Measurements from ENCODE around the gene RALGPS2.

RALGPS2 gene

DNA sequence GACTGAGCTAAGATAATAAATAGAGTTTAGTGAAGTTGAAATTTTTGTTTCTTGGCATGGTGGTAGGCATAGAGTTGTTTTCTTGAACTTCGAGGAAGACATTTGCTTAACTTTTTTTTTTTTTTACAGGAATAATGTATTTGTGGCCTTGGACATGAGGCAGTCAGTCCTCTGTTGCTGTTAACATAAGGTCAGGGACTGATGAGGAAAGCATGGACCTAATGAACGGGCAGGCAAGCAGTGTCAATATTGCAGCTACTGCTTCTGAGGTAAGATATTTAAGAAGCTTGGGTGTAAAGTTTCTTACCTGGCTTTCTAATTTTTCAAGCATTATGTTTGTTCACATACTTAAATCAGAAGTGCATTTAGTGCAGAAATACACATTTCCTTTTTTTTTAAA, 51.5 kb downstream of the RALGPS2 start:
- TF ChIP-seq, protein P1, sequence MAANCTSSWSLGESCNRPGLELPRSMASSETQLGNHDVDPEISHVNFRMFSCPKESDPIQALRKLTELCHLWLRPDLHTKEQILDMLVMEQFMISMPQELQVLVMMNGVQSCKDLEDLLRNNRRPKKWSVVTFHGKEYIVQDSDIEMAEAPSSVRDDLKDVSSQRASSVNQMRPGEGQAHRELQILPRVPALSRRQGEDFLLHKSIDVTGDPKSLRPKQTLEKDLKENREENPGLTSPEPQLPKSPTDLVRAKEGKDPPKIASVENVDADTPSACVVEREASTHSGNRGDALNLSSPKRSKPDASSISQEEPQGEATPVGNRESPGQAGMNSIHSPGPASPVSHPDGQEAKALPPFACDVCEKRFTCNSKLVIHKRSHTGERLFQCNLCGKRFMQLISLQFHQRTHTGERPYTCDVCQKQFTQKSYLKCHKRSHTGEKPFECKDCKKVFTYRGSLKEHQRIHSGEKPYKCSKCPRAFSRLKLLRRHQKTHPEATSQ (tag by site-specific recombination; IDR thresholded peaks at IDR 0.05), result no peak
- no peak for TF ChIP-seq OSR2 (tag by site-specific recombination; IDR thresholded peaks at IDR 0.05)
- TF ChIP-seq, protein P2, sequence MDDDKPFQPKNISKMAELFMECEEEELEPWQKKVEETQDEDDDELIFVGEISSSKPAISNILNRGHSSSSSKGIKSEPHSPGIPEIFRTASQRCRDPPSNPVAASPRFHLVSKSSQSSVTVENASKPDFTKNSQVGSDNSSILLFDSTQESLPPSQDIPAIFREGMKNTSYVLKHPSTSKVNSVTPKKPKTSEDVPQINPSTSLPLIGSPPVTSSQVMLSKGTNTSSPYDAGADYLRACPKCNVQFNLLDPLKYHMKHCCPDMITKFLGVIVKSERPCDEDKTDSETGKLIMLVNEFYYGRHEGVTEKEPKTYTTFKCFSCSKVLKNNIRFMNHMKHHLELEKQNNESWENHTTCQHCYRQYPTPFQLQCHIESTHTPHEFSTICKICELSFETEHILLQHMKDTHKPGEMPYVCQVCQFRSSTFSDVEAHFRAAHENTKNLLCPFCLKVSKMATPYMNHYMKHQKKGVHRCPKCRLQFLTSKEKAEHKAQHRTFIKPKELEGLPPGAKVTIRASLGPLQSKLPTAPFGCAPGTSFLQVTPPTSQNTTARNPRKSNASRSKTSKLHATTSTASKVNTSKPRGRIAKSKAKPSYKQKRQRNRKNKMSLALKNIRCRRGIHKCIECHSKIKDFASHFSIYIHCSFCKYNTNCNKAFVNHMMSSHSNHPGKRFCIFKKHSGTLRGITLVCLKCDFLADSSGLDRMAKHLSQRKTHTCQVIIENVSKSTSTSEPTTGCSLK (tag by site-specific recombination; IDR thresholded peaks at IDR 0.05), result no peak
- TF ChIP-seq, protein P3, sequence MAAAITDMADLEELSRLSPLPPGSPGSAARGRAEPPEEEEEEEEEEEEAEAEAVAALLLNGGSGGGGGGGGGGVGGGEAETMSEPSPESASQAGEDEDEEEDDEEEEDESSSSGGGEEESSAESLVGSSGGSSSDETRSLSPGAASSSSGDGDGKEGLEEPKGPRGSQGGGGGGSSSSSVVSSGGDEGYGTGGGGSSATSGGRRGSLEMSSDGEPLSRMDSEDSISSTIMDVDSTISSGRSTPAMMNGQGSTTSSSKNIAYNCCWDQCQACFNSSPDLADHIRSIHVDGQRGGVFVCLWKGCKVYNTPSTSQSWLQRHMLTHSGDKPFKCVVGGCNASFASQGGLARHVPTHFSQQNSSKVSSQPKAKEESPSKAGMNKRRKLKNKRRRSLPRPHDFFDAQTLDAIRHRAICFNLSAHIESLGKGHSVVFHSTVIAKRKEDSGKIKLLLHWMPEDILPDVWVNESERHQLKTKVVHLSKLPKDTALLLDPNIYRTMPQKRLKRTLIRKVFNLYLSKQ (tag by site-specific recombination; IDR thresholded peaks at IDR 0.05; ENCODE audit: borderline replicate concordance), result no peak
- TF ChIP-seq ZNF10 (tag by site-specific recombination; IDR thresholded peaks at IDR 0.05), result no peak
- no peak for TF ChIP-seq ZBTB21 (tag by site-specific recombination; IDR thresholded peaks at IDR 0.05)
- no peak for TF ChIP-seq HOXA7 (CRISPR knock-in tag; IDR thresholded peaks at IDR 0.05; ENCODE audit: borderline replicate concordance)
- TF ChIP-seq ZNF157 (tag by site-specific recombination; IDR thresholded peaks at IDR 0.05), result no peak
- TF ChIP-seq GLI4 (tag by site-specific recombination; IDR thresholded peaks at IDR 0.05), result no peak
- no peak for TF ChIP-seq ZBTB7A (tag by site-specific recombination; IDR thresholded peaks at IDR 0.05; ENCODE audit: low read depth)
- TF ChIP-seq, protein P4, sequence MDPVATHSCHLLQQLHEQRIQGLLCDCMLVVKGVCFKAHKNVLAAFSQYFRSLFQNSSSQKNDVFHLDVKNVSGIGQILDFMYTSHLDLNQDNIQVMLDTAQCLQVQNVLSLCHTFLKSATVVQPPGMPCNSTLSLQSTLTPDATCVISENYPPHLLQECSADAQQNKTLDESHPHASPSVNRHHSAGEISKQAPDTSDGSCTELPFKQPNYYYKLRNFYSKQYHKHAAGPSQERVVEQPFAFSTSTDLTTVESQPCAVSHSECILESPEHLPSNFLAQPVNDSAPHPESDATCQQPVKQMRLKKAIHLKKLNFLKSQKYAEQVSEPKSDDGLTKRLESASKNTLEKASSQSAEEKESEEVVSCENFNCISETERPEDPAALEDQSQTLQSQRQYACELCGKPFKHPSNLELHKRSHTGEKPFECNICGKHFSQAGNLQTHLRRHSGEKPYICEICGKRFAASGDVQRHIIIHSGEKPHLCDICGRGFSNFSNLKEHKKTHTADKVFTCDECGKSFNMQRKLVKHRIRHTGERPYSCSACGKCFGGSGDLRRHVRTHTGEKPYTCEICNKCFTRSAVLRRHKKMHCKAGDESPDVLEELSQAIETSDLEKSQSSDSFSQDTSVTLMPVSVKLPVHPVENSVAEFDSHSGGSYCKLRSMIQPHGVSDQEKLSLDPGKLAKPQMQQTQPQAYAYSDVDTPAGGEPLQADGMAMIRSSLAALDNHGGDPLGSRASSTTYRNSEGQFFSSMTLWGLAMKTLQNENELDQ (tag by site-specific recombination; IDR thresholded peaks at IDR 0.05; ENCODE audit: low read depth), result no peak
- Histone ChIP-seq H3K36me3 (ENCODE audit: control insufficient read depth in 2 of 2, insufficient read depth in 1 of 2, low read length in 2 of 2) (no peaks in the 10 kb centered on the region), H3K4me1 (ENCODE audit: control insufficient read depth, insufficient read depth, low read length) (no peaks in the 10 kb centered on the region), H3K4me3 (ENCODE audit: low read depth, low read length) (no peak overlapping the region), H3K27ac (ENCODE audit: extremely low read depth, low read depth, low read length) (no peak overlapping the region), H3K9me3 (ENCODE audit: control insufficient read depth, insufficient read depth, low read depth, low read length) (no peaks in the 10 kb centered on the region)
- ChIA-PET CTCF (interaction anchor here (0.6 to 6.8 kb wide), 8 partner anchors 217 to 1743 kb away, joined by 3 to 87 read pairs (median 4); no protein-coding TSS in a partner anchor), POLR2A (no interaction called here)

DNA sequence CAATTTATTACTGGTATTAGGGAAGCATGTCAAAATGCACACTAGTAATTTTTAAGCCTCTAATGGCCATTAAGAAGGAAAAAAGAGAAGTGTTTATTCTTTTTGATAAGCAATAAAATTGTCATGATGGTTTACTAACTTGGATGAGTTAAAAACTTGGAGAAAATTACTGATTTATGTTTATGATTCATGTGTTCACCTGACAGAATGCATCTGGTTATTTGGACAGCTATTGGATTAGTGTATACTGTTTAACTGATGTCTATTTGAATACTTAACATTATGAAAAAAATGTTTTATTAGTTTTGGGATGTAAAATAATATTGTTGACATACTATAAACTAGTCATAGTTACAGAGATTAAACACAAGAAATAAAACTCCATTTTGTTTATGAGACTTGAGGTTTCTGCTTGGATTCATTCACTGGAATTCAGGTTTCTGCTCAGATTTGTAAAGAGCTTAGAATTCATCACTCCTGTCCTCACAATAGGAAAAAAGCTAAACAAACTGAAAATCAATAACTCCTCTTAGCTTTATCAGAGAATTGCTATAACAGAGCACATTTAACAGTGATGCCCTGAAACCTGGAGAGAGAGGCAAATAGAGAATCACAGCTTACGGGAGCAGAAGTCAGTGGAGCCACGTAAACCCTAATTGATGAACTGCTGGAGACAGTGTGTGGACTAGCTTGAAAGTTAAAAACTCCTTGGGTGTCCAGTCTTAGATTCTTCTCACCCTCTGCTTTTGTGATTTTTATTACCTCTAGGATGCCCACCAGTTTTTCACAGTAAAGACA, 56.7 kb downstream of the RALGPS2 start:
- no peak overlapping the region for H3K27ac ChIP-seq (ENCODE audit: extremely low read depth, low read depth, low read length)
- H3K4me3 ChIP-seq (ENCODE audit: low read depth, low read length), result no peak overlapping the region
- CTCF ChIA-PET, result interaction anchor here (1.0 to 5.0 kb wide), 2 partner anchors 221 to 224 kb away, joined by 3 to 27 read pairs; no protein-coding TSS in a partner anchor
- POLR2A ChIA-PET, result no interaction called here
- no peaks in the 10 kb centered on the region for H3K9me3 ChIP-seq (ENCODE audit: control insufficient read depth, insufficient read depth, low read depth, low read length)
- no peak for TF ChIP-seq KLF9 (tag by site-specific recombination; IDR thresholded peaks at IDR 0.05; ENCODE audit: low read depth)
- TF ChIP-seq, protein P5, sequence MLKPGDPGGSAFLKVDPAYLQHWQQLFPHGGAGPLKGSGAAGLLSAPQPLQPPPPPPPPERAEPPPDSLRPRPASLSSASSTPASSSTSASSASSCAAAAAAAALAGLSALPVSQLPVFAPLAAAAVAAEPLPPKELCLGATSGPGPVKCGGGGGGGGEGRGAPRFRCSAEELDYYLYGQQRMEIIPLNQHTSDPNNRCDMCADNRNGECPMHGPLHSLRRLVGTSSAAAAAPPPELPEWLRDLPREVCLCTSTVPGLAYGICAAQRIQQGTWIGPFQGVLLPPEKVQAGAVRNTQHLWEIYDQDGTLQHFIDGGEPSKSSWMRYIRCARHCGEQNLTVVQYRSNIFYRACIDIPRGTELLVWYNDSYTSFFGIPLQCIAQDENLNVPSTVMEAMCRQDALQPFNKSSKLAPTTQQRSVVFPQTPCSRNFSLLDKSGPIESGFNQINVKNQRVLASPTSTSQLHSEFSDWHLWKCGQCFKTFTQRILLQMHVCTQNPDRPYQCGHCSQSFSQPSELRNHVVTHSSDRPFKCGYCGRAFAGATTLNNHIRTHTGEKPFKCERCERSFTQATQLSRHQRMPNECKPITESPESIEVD (tag by site-specific recombination; IDR thresholded peaks at IDR 0.05), result peak; percentile 60
- TF ChIP-seq, protein P6, sequence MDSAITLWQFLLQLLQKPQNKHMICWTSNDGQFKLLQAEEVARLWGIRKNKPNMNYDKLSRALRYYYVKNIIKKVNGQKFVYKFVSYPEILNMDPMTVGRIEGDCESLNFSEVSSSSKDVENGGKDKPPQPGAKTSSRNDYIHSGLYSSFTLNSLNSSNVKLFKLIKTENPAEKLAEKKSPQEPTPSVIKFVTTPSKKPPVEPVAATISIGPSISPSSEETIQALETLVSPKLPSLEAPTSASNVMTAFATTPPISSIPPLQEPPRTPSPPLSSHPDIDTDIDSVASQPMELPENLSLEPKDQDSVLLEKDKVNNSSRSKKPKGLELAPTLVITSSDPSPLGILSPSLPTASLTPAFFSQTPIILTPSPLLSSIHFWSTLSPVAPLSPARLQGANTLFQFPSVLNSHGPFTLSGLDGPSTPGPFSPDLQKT (IDR thresholded peaks at IDR 0.05; ENCODE audit: borderline replicate concordance, low read depth, low read length), result no peak
- TF ChIP-seq ZIC2 (tag by site-specific recombination; IDR thresholded peaks at IDR 0.05), result peak; percentile 38
- no peaks in the 10 kb centered on the region for H3K4me1 ChIP-seq (ENCODE audit: control insufficient read depth, insufficient read depth, low read length)
- no peaks in the 10 kb centered on the region for H3K36me3 ChIP-seq (ENCODE audit: control insufficient read depth in 2 of 2, insufficient read depth in 1 of 2, low read length in 2 of 2)

Measured in HEK293 (cell line).